GM21515 (cell line): ENCODE measurements around the gene RNASEH2C.
"Not testable (repeated sequence)": the region's sequence is repeated elsewhere in the genome, so short reads cannot be mapped to it uniquely, and the experiment has no call there.

ENCODE experiments used
- ATAC-seq: cut with Tn5 transposase; IDR thresholded peaks from one replicate; pipeline ENCODE4 v1.9.1; 2021; ENCODE audit not compliant: unreplicated experiment

The RNASEH2C gene

DNA sequence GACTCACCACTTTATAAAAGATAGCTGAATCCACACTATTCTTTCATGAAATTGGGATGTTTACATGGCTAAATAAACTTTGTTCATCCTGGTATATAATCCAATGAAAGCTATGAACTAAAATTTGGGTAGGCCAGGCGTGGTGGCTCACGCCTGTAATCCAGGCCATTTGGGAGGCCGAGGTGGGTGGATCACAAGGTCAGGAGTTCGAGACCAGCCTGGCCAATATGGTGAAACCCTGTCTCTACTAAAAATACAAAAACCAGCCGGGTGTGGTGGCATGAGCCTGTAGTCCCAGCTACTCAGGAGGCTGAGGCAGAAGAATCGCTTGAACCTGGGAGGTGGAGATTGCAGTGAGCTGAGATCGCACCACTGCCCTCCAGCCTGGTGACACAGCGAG, 28.8 kb downstream of the RNASEH2C start:
- ATAC-seq = not testable (repeated sequence)

- no peak for ATAC-seq
Measured at GRCh38 chr11:65685981-65686380, 34.6 kb downstream of the RNASEH2C start.

DNA sequence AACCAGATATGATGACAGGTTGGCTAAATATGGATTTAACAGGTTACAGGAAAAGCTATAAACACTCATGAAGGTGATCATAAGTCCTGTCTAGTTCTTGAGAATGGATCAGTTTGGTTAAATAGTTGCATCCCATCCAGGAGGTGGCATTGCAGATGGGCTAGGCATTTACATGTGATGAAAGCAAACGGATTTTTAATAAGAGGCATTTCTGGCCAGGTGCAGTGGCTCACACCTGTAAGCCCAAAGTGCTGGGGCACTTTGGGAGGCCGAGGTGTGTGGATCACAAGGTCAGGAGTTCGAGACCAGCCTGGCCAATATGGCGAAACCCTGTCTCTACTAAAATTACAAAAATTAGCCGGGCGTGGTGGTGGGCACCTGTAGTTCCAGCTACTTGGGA, 37.1 kb downstream of the RNASEH2C start:
- not testable (repeated sequence) for ATAC-seq

- no peak for ATAC-seq
Measured at GRCh38 chr11:65680192-65680743, 40.3 kb downstream of the RNASEH2C start.

DNA sequence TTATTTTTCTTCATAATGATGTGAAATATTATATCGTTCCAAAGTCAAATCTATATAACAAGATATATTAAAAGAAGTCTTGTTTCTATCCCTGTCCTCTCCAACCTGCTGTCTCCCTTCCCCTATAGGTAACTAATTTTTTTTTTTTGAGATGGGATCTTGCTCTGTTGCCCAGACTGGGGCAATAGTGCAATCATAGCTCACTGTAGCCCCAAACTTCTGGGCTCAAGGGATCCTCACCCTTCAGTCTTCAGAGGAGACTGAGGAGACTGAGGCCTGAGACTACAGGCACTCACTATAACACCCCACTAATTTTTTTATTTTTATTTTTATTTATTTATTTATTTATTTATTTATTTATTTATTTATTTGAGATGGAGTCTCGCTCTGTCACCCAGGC, 47.6 kb downstream of the RNASEH2C start:
- no peak for ATAC-seq

DNA sequence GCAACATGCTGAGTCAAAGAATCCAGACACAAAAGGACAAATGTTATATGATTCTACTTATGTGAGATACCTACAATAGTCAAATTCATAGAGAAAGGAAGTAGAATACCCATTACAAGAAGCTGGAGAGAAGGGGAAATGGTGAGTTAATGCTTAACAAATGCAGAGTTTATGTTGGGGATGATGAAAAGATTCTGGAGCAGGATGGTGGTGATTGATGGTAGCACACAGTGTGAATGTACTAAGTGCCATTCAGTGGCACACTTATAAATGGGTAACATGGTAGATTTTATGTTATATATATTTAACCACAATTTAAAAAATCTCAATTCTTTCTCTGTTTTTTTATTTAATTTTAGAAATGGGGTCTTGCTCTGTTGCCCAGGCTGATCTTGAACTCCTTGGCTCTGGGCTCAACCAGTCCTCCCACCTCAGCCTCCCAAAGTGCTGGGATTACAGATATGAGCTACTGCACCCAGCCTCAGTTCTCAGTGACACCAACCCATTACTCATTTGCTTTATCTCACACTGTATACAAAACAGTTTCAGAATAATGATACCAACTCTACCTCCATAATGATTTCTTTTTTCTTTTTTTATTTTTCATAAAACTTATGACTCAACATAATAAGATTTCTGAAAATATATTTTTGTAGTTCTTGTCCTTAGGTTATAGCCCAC, 48.3 kb downstream of the RNASEH2C start:
- ATAC-seq = no peak
